Stimulated activated CD4-positive, alpha-beta T cell treated with anti-CD3 and anti-CD28 coated beads, Interleukin-4, amount 100 ng/mL, for 1 hour (primary cell): ENCODE data around the gene PUM2.
"Not testable (repeated sequence)": the region's sequence is repeated elsewhere in the genome, so short reads cannot be mapped to it uniquely, and the experiment has no call there.

Experiments
- DNase-seq: peaks from one replicate; pipeline ENCODE4 v3.0.0-alpha.2; 2020

PUM2 gene

DNA sequence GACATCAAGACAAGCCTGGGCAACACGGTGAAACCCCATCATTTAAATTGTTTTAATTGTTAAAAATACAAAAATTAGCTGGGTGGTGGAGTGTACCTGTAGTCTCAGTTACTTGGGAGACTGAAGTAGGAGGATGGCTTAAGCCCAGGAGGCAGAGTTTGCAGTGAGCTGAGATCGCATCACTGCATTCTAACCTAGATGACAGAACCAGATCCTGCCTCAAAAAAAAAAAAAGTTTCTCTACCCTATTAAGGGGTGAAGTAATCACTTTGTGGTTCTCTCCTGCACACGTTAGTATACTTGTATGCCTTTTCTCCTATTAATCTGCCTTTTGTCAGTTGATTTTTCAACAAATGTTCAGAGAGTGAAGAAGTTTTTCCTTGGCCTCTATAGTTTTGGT lies 18.1 kb upstream of the PUM2 start:
- DNase-seq = no peak

GRCh38 chr2:20367929-20368328 lies 17.3 kb upstream of the PUM2 start:
- DNase-seq = not testable (repeated sequence)

DNA sequence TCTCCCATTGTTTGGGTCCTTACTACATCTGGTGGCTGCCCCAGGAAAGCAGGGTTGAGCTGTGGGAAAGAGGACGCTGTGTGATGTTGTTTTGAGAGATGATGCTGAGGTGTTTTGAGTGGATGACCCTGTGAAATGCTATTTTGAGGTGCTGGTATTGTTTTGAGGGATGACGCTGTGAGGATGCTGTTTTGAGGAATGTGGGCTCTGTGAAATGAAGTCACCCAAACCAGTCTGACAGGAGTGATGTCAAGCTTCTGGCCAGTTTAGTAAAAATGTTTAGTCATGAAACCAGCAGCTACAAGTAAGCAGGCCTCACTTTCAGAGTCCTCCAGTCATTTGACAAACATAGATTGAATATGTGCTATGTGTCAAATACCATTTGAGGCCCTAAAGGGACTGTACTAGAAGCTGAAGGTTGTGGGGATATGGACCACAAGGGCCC lies 16.1 kb upstream of the PUM2 start:
- DNase-seq = no peak

DNA sequence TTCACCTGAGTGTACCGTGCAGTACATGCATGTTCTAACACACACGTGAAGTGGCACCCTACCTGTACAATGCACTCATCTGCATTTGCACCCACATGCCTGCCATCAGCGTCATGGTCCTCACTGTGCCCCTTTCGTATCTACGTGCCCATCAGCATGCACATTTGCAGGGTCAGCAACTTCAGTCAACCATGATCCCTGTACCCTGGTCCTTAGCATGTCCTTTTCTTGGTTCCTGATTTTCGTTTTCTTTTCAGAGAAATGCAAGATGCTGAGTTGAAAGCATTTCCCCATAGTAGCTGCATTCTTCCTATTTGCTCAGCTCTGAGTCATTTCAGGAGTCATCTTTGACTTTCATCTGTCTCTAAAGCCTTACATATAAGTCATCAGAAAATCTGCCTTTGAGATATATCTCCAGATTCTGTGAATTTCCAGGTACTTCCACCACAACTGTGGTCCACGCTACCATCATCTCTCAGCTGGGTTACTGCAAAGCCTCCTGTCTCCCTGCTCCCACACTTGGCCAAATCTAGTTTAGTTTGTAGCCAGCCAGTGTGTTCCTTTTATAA lies 14.7 kb upstream of the PUM2 start:
- DNase-seq = no peak

DNA sequence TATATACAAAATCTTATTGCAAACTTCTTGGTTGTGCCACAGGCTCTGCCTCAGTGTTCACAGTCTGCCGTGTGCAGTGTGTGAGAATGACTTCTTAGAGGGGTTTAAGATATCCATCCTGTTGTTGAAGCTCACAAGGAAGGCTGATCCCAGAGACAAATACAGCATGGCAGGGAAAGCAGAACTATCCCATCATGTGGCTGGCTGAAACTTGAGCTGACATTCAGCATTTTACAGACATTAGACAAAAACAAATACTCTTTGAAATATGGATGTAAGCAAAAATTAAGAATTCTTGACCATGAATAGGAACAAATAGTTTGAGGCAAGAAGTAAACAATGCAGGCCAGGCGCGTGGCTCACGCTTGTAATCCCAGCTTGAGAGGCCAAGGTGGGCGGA lies 12.9 kb upstream of the PUM2 start:
- no peak for DNase-seq

DNA sequence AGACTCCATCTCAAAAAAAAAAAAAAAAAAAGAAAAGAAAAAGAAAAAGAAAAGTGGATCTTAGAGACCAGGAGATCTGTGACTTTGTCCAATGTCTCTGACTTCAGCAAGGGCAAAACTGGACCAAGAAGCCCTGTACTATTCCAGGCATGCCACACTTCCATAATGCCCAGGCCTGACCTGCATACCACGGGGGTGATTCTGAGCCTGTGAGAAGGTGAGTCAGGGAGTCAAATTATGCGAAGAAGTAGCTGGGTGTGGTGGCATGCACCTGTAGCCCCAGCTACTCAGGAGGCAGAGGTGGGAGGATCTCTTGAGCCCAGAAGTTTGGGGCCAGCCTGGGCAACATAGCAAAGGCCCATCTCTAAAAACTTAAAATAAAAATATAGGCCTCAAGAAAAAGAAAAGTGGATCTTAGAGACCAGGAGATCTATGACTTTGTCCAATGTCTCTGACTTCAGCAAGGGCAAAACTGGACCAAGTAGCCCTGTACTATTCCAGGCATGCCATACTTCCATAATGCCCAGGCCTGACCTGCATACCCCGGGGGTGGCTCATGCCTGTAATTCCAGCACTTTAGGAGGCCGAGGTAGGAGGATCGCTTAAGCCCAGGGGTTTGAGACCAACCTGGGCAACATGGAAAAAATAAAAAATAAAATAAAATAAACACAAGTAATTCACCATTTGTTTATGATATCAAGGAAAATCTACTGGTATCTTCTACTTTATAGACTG lies 12.2 kb upstream of the PUM2 start:
- no peak for DNase-seq

DNA sequence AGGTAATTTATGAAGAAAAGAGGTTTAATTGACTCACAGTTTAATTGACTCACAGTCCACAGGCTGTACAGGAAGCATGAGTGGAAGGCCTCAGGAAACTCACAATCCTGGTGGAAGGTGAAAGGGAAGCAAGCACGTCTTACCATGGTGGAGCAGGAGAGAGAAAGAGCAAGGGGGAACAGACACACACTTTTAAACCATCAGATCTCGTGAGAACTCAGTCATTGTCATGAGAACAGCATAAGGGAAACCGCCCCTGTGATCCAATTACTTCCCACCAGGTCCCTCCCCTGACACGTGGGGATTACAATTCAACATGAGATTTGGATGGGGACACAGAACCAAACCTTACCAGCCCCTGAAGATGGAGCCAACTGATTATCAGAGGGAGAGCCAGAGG lies 11.2 kb upstream of the PUM2 start:
- no peak for DNase-seq

- no peak for DNase-seq
Observed at GRCh38 chr2:20359096-20359495, 8.5 kb upstream of the PUM2 start.

DNA sequence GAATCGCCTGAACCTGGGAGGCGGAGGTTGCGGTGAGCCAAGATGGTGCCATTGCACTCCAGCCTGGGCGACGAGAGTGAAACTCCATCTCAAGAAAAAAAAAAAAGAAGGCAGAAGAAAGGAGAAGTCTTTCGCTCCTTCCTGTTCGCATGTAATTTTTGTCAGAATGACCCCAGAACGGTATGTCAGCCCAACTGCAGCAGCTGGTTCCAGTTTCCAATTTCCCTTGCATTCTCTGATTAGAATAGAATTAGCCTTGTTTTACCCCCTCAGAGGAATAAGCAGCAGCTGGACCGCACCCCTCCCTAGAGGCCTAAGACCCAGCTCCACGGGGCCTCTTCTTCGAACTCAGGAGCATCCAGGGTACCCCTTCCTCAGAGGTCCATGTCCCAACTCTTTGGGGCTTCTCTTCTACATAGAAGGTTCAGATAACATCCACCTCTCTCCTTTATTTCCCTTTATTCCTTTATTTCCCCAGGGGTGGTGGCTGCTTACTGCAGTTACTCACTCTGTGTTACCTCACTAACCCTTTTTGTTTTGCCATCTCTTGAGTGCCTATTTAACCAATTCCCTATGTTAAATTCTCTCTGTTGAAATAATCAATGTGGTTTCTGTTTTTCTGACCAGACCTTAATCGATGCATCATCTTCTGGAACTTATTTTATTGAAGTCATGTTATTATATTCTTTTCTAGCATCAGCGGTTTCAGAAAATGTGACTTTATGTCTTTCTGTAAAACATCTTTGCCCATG lies 7.2 kb upstream of the PUM2 start:
- DNase-seq = no peak

- DNase-seq = no peak
Observed at GRCh38 chr2:20356042-20356441, 5.4 kb upstream of the PUM2 start.

DNA sequence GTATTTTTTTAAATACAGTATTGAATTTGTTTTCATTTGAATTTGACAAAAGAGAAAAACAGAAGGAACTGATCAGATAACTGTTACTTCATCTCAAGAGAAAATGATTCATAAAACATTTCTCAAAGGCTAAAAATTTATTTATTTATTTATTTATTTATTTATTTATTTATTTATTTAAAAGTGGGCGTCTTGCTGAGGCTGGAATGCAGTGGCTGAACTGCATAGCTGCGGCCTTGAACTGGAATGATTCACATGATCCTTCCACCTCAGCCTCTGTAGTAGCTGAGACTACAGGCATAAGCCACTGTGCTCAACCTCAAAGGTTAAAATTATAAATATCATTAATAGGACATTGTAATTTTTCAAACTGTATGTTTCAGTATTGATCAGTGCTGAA lies 4.5 kb upstream of the PUM2 start:
- DNase-seq = no peak

DNA sequence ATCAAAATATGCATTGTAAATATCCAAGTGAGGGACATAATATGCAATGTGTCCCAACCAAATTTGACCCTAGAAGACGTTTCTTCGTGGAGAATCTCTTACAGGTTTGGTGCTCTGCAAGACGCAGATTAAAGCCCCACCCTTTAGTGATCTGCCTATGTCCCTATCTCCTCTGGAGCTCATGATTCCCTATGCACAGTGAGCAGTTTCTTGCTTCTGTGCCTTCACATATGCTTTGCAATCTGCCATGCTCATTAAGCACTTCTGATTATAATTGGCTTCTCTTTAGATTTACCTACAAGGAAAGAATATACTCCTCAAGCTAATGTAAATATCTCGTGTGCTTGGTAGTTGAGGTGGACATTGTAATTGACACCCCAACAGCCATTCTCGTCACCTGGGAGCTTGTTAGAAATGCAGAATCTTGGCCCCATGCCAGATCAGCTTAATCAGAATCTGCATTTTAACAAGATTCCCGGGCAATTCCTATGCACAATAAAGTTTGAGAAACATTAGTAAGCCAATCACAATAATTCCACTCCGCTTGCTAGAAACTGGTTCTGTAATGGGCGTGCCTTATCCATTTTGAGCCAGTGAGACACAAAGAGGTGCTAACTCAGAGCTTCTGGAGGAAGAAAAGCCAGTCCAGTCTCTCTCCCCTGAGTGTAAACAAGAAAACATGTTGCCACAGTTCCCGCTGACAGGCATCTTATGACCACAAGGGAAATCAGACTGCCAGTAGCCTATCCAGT lies 2.8 kb upstream of the PUM2 start:
- DNase-seq = no peak

DNA sequence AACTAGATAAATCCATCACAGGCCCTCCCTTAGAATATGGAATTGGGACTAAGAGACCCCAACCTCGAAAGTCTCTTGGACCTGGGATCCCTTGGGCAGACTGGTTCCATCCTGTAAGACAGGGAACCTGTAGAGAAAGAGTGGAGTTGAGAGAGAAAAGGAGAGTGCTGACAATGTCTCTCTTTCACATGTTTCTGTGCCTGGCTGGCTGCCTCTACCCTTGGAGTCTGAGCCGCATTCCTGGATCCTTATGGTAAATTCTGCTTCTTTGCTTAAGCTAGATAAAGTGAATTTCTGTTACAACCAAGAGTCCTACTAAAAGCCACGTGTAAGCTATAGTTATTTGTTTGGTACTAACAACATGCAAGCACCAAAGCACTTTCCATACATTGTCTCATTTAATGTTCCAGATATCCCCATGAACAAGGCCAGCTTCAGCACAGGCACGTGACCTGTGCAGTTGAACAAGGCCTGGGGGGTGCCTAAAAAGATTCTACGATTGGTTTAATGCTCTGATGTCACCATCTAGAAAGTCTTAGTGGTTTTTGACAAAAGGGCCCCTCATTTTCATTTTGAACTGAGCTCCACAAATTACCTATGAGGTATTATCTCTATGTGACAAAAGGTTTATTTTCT lies 2.1 kb upstream of the PUM2 start:
- no peak for DNase-seq

- DNase-seq = no peak
Observed at GRCh38 chr2:20352230-20352578, 1.6 kb upstream of the PUM2 start.

DNA sequence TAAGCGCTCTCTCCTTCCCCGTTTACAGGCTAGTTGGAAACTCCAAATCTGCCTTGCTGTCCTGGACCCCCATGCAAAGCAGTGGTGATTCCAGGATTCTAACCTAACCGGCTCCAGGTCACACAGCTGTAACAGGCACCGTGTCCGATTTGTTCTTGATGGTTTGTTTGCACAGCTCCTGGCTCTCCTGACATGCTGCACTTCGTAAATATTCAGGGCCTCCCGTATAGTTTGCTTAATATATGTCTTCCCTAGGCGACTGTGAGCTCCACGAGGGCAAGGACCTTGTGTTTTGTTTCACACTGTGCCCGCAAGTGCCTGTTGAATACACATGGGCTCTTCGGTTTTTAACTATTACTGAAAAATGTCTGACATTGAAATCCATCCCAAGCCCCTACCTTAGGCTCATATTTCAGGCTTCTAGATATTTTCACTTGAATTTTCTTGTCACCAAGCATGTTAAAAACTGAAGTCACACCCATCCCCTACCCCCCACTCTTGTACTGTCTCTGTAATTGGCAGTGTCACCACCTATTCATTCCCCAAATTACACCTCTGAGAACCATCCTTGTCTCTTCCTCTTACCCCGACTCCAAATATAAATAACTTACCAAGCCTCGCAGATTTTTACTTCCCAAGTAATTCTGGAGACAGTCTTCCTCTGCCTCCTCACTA lies 1.0 kb upstream of the PUM2 start:
- no peak for DNase-seq

GRCh38 chr2:20350041-20350712 lies 467 bp downstream of the PUM2 start:
- DNase-seq = peak; percentile 66

DNA sequence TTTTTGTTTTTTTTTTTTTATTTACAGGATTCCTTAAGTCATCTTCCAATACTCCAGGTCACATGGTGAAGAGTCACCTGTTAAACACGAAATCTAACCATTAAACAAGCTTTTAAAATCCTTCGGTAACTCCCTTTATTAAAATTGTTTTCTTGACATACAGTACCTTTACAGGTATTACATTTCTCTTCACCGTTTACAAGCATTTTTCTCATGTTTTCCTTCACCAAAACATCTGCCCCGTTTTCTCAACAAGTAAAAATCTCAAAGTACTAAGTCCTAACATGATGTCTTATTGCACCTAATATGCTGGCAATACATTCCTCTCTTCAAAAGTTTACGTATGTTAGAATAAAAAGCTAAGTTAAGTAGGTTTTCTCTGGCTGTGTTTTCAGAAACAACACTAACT lies 1.1 kb downstream of the PUM2 start:
- DNase-seq = no peak

DNA sequence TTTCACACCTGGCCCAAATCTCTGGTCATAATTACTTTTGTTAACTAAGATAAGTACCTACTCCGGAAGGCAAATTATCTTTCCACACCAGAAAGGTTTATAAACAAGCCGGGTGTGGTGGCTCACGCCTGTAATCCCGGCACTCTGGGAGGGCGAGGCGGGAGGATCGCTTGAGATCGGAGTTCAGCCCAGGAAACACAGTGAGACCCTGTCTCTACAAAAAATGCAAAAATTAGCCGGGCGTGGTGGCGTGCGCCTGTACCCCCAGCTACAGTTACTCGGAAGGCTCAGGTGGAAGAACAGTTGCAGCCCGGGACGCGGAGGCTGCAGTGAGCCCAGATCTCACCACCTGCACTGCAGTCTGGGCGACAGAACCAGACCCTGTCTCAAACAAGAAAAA lies 2.1 kb downstream of the PUM2 start:
- peak; percentile 15 for DNase-seq

- DNase-seq = no peak
Observed at GRCh38 chr2:20346565-20347381, 3.9 kb downstream of the PUM2 start.

- no peak for DNase-seq
Observed at GRCh38 chr2:20343128-20343527, 7.5 kb downstream of the PUM2 start.

DNA sequence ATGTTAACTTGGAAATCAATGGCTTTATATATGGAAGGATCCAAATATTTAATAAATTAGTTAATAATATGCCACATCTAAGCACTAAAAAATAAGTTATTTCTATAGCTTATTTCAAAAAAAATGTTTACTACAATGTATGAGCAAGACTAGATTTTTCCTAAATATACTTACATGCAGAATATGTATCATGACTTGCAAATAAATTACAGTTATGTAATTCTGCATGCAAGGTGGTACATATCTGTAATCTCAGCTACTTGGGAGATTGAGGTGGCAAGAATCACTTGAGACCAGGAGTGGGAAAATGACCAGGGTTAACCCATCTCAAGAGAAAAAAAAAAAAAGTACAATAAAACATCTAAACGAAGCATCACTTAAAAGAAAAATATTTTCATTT lies 11.6 kb downstream of the PUM2 start:
- DNase-seq = no peak
